Fibroblast of lung (primary cell): ENCODE measurements around the gene ERH. TPM values are rescaled to one million over a fixed set of nuclear protein-coding genes. Genes with fewer than 3 reads are reported as not detected.
A peak's percentile ranks its signal among the peaks of the same experiment; 100 is the strongest.
"Not testable (repeated sequence)": the region's sequence is repeated elsewhere in the genome, so short reads cannot be mapped to it uniquely, and the experiment has no call there.

ENCODE experiments used
- DNase-seq, 2 donors: peaks; one replicate each; pipeline versions ENCODE4 v3.0.0 to v3.0.0-alpha.2; 2010; ENCODE audit warnings: low read depth in 2 of 2
- H2AFZ ChIP-seq: 2 replicates; pipeline ENCODE4 v1.5.1; 2012; ENCODE audit warnings: low read length, control low read depth, inconsistent platforms
- H3K27ac ChIP-seq: 2 replicates; pipeline ENCODE4 v1.5.1; 2011; ENCODE audit warnings: low read length, control low read depth; ENCODE audit not compliant: insufficient read depth
- H3K27me3 ChIP-seq: 2 replicates; pipeline ENCODE4 v1.5.1; 2011; ENCODE audit warnings: mild to moderate bottlenecking, low read length; ENCODE audit not compliant: control insufficient read depth, insufficient read depth
- H3K36me3 ChIP-seq: 2 replicates; pipeline ENCODE4 v1.5.1; 2011; ENCODE audit warnings: low read length; ENCODE audit not compliant: control insufficient read depth, insufficient read depth
- H3K4me1 ChIP-seq: 2 replicates; pipeline ENCODE4 v1.5.1; 2011; ENCODE audit warnings: low read length; ENCODE audit not compliant: control insufficient read depth, insufficient read depth; ENCODE audit errors: extremely low read depth
- H3K4me2 ChIP-seq: 2 replicates; pipeline ENCODE4 v1.5.1; 2011; ENCODE audit warnings: low read length, control low read depth; ENCODE audit not compliant: insufficient read depth; ENCODE audit errors: extremely low read depth
- H3K4me3 ChIP-seq, 4 experiments: fragments of 200-600 bp in 1 of 4; sonication (generic) in 1 of 4; replicated peaks in 1 of 4; 2 replicates each; pipeline ENCODE4 v1.5.1; 2011 to 2016; ENCODE audit warnings: low read length in 4 of 4, low read depth in 3 of 4, mild to moderate bottlenecking in 3 of 4, control low read depth in 2 of 4, inconsistent platforms in 1 of 4, mixed read lengths in 1 of 4; ENCODE audit not compliant: insufficient read depth in 1 of 4; ENCODE audit errors: control extremely low read depth in 1 of 4
- H3K79me2 ChIP-seq: 2 replicates; pipeline ENCODE4 v1.5.1; 2012; ENCODE audit warnings: mild to moderate bottlenecking, low read length, inconsistent platforms; ENCODE audit not compliant: control insufficient read depth, insufficient read depth
- H3K9ac ChIP-seq: 2 replicates; pipeline ENCODE4 v1.5.1; 2011; ENCODE audit warnings: mild to moderate bottlenecking, low read length, control low read depth; ENCODE audit not compliant: insufficient read depth
- H3K9me3 ChIP-seq: 2 replicates; pipeline ENCODE4 v1.5.1; 2012; ENCODE audit warnings: low read depth, low read length; ENCODE audit not compliant: control insufficient read depth, insufficient read depth
- H4K20me1 ChIP-seq: 2 replicates; pipeline ENCODE4 v1.5.1; 2011; ENCODE audit warnings: low read length; ENCODE audit not compliant: control insufficient read depth, insufficient read depth; ENCODE audit errors: extremely low read depth
- EZH2 ChIP-seq: IDR thresholded peaks from 2 replicates; pipeline ENCODE4 v1.5.1; 2012; ENCODE audit warnings: low read length, control low read depth, mild to moderate bottlenecking; ENCODE audit errors: missing control alignments
- polyA plus RNA-seq, 2 donors: library from polyadenylated mRNA; depleted of rRNA in 1 of 2; stranded (reverse) in 1 of 2; unstranded in 1 of 2; fragments of >200 nt; gene quantifications; 2 replicates each; pipeline ENCODE4 v1.2.1, GENCODE V29; 2011 to 2012; ENCODE audit warnings: missing spikeins in 1 of 2
- total RNA-seq: library from RNA; depleted of rRNA; stranded (reverse); fragments of >200 nt; gene quantifications from 2 replicates; pipeline ENCODE4 v1.2.1, GENCODE V29; 2014
- TF ChIP-seq, protein P1 (sequence below), 2 donors: IDR thresholded peaks in 1 of 2; conservative IDR thresholded peaks in 1 of 2; 1 replicate in 1 of 2; 2 replicates in 1 of 2; pipeline ENCODE4 v1.5.1; 2011 to 2012; ENCODE audit warnings: low read length in 2 of 2, control low read depth in 1 of 2, inconsistent platforms in 1 of 2, low read depth in 1 of 2, mild to moderate bottlenecking in 1 of 2

ERH gene
- total and polyA plus RNA-seq, 2 donors (not counting 1 experiment from before 2014, with no cell fraction given), result 182 to 190 TPM

DNA sequence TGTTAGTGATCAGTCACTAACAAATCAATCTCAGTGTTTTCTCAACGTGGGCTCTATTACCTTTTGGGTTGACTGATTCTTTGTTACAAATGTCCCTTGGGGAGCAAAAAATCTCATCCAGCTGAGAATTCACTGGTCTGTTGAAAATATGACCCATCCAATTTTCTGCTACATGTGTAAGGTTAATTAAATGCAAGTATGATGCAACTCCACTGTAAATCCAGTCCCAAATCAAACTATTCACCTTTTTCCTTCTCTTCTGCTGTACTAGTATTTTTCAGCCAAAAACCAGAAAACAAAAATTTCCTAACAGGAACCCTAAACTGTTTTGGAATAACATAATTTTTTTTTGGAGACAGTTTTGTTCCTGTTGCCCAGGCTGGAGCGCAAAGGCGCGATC is 2.2 kb downstream of the ERH start:
- H3K79me2 ChIP-seq, result peaks cover 85% of the 10 kb centered on the region
- TF ChIP-seq EZH2, result no peak
- TF ChIP-seq, protein P1, sequence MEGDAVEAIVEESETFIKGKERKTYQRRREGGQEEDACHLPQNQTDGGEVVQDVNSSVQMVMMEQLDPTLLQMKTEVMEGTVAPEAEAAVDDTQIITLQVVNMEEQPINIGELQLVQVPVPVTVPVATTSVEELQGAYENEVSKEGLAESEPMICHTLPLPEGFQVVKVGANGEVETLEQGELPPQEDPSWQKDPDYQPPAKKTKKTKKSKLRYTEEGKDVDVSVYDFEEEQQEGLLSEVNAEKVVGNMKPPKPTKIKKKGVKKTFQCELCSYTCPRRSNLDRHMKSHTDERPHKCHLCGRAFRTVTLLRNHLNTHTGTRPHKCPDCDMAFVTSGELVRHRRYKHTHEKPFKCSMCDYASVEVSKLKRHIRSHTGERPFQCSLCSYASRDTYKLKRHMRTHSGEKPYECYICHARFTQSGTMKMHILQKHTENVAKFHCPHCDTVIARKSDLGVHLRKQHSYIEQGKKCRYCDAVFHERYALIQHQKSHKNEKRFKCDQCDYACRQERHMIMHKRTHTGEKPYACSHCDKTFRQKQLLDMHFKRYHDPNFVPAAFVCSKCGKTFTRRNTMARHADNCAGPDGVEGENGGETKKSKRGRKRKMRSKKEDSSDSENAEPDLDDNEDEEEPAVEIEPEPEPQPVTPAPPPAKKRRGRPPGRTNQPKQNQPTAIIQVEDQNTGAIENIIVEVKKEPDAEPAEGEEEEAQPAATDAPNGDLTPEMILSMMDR (conservative IDR thresholded peaks at IDR 0.05 in 1 of 2, IDR thresholded peaks at IDR 0.05 in 1 of 2; ENCODE audit: low read depth in 1 of 2, low read length in 2 of 2), result no peak
- no peaks in the 10 kb centered on the region for H4K20me1 ChIP-seq
- peaks cover 6% of the 10 kb centered on the region for H3K36me3 ChIP-seq
- H3K27ac ChIP-seq, result no peak overlapping the region
- peak in 1 of 2 donors; percentile 6 for DNase-seq
- H3K27me3 ChIP-seq, result no peaks in the 10 kb centered on the region
- no peaks in the 10 kb centered on the region for H3K9me3 ChIP-seq
- no peak overlapping the region for H3K4me2 ChIP-seq
- H3K4me3 ChIP-seq, result no peak overlapping the region
- H2AFZ ChIP-seq, result no peak overlapping the region
- H3K4me1 ChIP-seq, result peaks cover 2% of the 10 kb centered on the region
- no peak overlapping the region for H3K9ac ChIP-seq

DNA sequence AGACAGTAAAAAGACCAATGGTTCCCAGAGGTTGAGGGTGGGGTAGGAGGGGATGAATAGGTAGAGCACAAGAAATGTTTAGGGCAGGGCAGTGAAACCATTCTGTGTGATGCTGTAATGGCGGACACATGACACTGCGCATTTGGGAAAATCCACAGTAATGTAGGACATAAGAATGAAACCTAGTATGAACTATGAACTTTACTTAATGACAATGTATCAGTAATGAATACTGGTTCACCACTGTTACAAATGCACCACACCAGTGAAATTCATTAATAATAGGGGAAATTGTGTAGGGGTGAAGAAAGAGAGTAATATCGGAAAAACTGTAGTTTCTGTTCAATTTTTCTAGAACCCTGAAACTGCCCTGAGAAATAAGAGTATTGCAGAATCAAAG is 5.6 kb downstream of the ERH start:
- Histone ChIP-seq H3K27me3 (no peaks in the 10 kb centered on the region), H3K36me3 (peaks cover 7% of the 10 kb centered on the region), H3K4me3 (no peak overlapping the region), H2AFZ (no peak overlapping the region), H3K9ac (no peak overlapping the region), H3K79me2 (peaks cover 85% of the 10 kb centered on the region), H3K27ac (no peak overlapping the region), H4K20me1 (no peaks in the 10 kb centered on the region), H3K4me1 (no peaks in the 10 kb centered on the region), H3K9me3 (no peaks in the 10 kb centered on the region), H3K4me2 (no peak overlapping the region)
- no peak for TF ChIP-seq EZH2
- TF ChIP-seq, protein P1 (conservative IDR thresholded peaks at IDR 0.05 in 1 of 2, IDR thresholded peaks at IDR 0.05 in 1 of 2; ENCODE audit: low read depth in 1 of 2, low read length in 2 of 2), result no peak
- DNase-seq, result no peak

DNA sequence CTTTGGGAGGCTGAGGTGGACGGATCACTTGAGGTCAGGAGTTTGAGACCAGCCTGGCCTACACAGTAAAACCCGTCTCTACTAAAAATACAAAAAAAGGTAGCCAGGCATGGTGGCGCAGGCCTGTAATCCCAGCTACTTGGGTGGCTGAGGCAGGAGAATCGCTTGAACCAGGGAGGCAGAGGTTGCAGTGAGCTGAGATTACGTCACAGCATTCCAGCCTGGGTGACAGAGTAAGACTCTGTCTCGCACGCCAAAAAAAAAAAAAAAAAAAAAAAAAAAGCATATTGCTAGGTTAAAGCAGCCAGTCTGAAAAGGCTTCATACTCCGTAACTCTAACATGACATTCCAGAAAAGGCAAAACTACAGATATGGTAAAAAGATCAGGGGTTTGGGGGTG is 6.7 kb downstream of the ERH start:
- peak; percentile 14 to 21 for DNase-seq
- H3K27me3 ChIP-seq, result not testable (repeated sequence)

More for the DNA sequence above, 6.7 kb downstream of the ERH start:
- H4K20me1 ChIP-seq, H3K36me3 ChIP-seq, H2AFZ ChIP-seq, H3K9ac ChIP-seq, H3K4me3 ChIP-seq, H3K9me3 ChIP-seq, H3K4me1 ChIP-seq, H3K4me2 ChIP-seq: not testable (repeated sequence)
- H3K79me2 ChIP-seq, result peaks cover 82% of the 10 kb centered on the region
- H3K27ac ChIP-seq, result peak overlapping the region; percentile 40
